Stomach (tissue), 4 donors: ENCODE data around the gene NAV3.

ENCODE experiments used
- CTCF ChIP-seq, 7 experiments: fragments of 450-650 bp in 4 of 7; fragments of 200-600 bp in 3 of 7; sonication (generic) in 3 of 7; IDR thresholded peaks; one replicate each; pipeline ENCODE4 v1.5.1; 2016 to 2019; ENCODE audit warnings: antibody characterized with exemption in 7 of 7, control low read depth in 2 of 7, mild to moderate bottlenecking in 1 of 7
- EP300 ChIP-seq: sonication (generic); formaldehyde crosslinking; IDR thresholded peaks from one replicate; pipeline ENCODE4 v1.6.1; 2017; ENCODE audit warnings: antibody characterized with exemption
- POLR2AphosphoS5 ChIP-seq, 3 donors: sonication (generic); formaldehyde crosslinking; IDR thresholded peaks; one replicate each; pipeline ENCODE4 v1.6.1; 2016; ENCODE audit warnings: antibody characterized with exemption in 3 of 3

DNA sequence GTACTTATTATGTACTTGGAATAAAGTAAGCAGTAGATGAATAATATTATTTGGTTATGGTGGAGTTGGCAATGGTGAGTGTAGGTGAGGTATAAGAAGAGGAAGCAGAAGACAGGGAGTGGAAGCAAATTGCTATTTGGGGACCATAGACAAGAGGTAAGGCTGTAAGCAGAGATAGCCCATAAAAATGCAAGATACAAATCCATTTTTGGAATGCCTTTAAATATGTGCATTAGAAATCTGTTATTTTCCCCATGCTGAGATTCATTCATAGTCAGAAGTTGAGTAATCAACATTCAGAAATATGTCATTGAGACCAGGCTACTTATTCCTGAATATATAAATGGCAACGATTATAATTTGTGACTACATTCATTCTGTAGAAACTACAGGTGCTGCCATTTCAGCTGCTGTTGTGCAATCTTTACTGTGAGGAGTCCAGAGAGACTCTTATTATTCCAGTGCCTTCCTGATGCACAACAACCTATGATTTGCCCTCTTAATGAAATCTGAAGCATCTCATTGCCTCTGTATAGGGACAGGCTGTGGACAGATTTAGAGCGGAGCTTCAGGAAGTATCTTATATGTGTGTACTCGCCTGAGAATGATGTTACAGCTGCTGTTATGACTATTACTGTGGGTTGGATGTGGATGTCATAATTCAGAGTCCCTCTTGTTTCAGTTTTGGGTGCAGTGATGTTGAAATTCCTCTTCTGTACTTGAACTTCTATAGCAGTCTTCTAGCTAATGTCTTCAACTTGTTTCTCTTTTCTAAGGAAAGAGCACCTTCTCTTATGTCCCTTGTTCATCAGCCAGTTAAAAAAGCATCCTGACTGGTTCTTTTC is 173.8 kb downstream of the NAV3 start:
- TF ChIP-seq EP300 (no peak), CTCF (IDR thresholded peaks at IDR 0.05) (no peak), POLR2AphosphoS5 (IDR thresholded peaks at IDR 0.05) (no peak)
